Measurements from ENCODE around the gene TJP2. TPM values are rescaled to one million over a fixed set of nuclear protein-coding genes. Genes with fewer than 3 reads are reported as not detected.

Gene TJP2
- total RNA-seq, 3 donors from 2014 or later: 81.1 to 172 (median 124) TPM

- no peak overlapping the region for H3K4me3 ChIP-seq
- no peaks in the 10 kb centered on the region for H3K36me3 ChIP-seq (ENCODE audit: low read depth)
- H3K9me3 ChIP-seq: no peaks in the 10 kb centered on the region
- H3K4me1 ChIP-seq (ENCODE audit: low read depth): peaks cover 3% of the 10 kb centered on the region
- intact Hi-C loops (cut with DNase I, micrococcal nuclease): no loop called here
- DNase-seq (no peak), ATAC-seq (no peak)
- no peak for TF ChIP-seq CTCF (IDR thresholded peaks at IDR 0.05)
Observed at GRCh38 chr9:69173497-69173890, 583 bp upstream of the TJP2 start.

- DNase-seq (peak in 1 of 3 donors; percentile 46), ATAC-seq (peak; percentile 56)
- no peak for TF ChIP-seq CTCF (IDR thresholded peaks at IDR 0.05)
- H3K4me1 ChIP-seq (ENCODE audit: low read depth): peaks cover 8% of the 10 kb centered on the region
- no peaks in the 10 kb centered on the region for H3K36me3 ChIP-seq (ENCODE audit: low read depth)
- H3K4me3 ChIP-seq: no peak overlapping the region
- no peaks in the 10 kb centered on the region for H3K9me3 ChIP-seq
- intact Hi-C loops (cut with DNase I, micrococcal nuclease): no loop called here
Observed at GRCh38 chr9:69174616-69175463, 763 bp downstream of the TJP2 start.

- Histone ChIP-seq H3K4me1 (ENCODE audit: low read depth) (peaks cover 8% of the 10 kb centered on the region), H3K9me3 (no peaks in the 10 kb centered on the region), H3K4me3 (no peak overlapping the region), H3K36me3 (ENCODE audit: low read depth) (no peaks in the 10 kb centered on the region)
- DNase-seq (no peak), ATAC-seq (no peak)
- no peak for TF ChIP-seq CTCF (IDR thresholded peaks at IDR 0.05)
- intact Hi-C loops (cut with DNase I, micrococcal nuclease): no loop called here
Observed at GRCh38 chr9:69175486-69175885, 1.4 kb downstream of the TJP2 start.

- no peak for DNase-seq
- ATAC-seq: peak; percentile 13
- H3K4me3 ChIP-seq: no peak overlapping the region
- H3K36me3 ChIP-seq (ENCODE audit: low read depth): no peaks in the 10 kb centered on the region
- peaks cover 8% of the 10 kb centered on the region for H3K4me1 ChIP-seq (ENCODE audit: low read depth)
- intact Hi-C loops (cut with DNase I, micrococcal nuclease): no loop called here
- no peaks in the 10 kb centered on the region for H3K9me3 ChIP-seq
- no peak for TF ChIP-seq CTCF (IDR thresholded peaks at IDR 0.05)
Observed at GRCh38 chr9:69176471-69177171, 2.5 kb downstream of the TJP2 start.

- Histone ChIP-seq H3K36me3 (ENCODE audit: low read depth) (no peaks in the 10 kb centered on the region), H3K4me1 (ENCODE audit: low read depth) (peaks cover 8% of the 10 kb centered on the region), H3K9me3 (no peaks in the 10 kb centered on the region), H3K4me3 (no peak overlapping the region)
- DNase-seq (no peak), ATAC-seq (no peak)
- intact Hi-C loops (cut with DNase I, micrococcal nuclease): no loop called here
- no peak for TF ChIP-seq CTCF (IDR thresholded peaks at IDR 0.05)
Observed at GRCh38 chr9:69178583-69179011, 4.5 kb downstream of the TJP2 start.
